ENCODE results near the gene NTRK3. TPM values are rescaled to one million over a fixed set of nuclear protein-coding genes. Genes with fewer than 3 reads are reported as not detected.

The NTRK3 gene
- total RNA-seq, 4 donors from 2014 or later = 0.09 to 2.7 (median 0.62) TPM

DNA sequence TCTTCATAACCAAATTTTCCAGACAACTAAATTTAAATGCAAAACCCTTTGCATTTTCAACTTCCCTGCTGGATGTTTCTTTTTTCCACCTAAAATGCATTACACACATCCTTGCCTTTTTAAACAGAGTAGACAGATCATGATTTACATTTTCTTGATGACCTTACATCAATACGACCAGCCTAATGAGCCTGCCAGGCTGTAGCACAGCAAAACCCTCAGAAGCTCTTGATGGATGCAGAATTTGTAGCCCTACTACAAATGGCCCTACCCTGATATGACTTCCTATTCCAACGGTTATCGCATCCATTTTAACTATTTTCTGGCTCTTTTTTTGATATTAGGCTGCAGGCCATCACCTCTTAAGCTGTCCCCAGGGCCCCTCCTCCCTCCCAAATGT is 66.3 kb downstream of the NTRK3 start:
- intact Hi-C loops (cut with DNase I) = no loop called here
- H3K36me3 ChIP-seq = no peaks in the 10 kb centered on the region

GRCh38 chr15:88188300-88188699 is 68.2 kb downstream of the NTRK3 start:
- H3K4me3 ChIP-seq = no peak overlapping the region
- WGBS, 2 donors = 75 to 78% methylated on average over 2 of the region's 2 CpGs
- H3K9me3 ChIP-seq = no peaks in the 10 kb centered on the region
- H3K27ac ChIP-seq = no peak overlapping the region
- H3K36me3 ChIP-seq = no peaks in the 10 kb centered on the region
- intact Hi-C loops (cut with DNase I) = no loop called here
- no peaks in the 10 kb centered on the region for H3K4me1 ChIP-seq
- DNase-seq = no peak
- TF ChIP-seq POLR2A (IDR thresholded peaks at IDR 0.05) = no peak
- TF ChIP-seq, protein P1, sequence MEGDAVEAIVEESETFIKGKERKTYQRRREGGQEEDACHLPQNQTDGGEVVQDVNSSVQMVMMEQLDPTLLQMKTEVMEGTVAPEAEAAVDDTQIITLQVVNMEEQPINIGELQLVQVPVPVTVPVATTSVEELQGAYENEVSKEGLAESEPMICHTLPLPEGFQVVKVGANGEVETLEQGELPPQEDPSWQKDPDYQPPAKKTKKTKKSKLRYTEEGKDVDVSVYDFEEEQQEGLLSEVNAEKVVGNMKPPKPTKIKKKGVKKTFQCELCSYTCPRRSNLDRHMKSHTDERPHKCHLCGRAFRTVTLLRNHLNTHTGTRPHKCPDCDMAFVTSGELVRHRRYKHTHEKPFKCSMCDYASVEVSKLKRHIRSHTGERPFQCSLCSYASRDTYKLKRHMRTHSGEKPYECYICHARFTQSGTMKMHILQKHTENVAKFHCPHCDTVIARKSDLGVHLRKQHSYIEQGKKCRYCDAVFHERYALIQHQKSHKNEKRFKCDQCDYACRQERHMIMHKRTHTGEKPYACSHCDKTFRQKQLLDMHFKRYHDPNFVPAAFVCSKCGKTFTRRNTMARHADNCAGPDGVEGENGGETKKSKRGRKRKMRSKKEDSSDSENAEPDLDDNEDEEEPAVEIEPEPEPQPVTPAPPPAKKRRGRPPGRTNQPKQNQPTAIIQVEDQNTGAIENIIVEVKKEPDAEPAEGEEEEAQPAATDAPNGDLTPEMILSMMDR (IDR thresholded peaks at IDR 0.05) = no peak
- peaks cover 0 to 8% (median 0%) of the 10 kb centered on the region in 4 donors for H3K27me3 ChIP-seq

More for the DNA sequence above, 66.3 kb downstream of the NTRK3 start:
- TF ChIP-seq POLR2A (IDR thresholded peaks at IDR 0.05) = no peak
- TF ChIP-seq, protein P1 (IDR thresholded peaks at IDR 0.05) = no peak
- H3K4me3 ChIP-seq = no peak overlapping the region
- H3K27me3 ChIP-seq = peaks cover 0 to 3% (median 0%) of the 10 kb centered on the region in 4 donors
- 70 to 76% methylated on average over 3 of the region's 3 CpGs for WGBS, 2 donors
- DNase-seq = no peak
- H3K4me1 ChIP-seq = no peaks in the 10 kb centered on the region
- no peaks in the 10 kb centered on the region for H3K9me3 ChIP-seq
- no peak overlapping the region for H3K27ac ChIP-seq

DNA sequence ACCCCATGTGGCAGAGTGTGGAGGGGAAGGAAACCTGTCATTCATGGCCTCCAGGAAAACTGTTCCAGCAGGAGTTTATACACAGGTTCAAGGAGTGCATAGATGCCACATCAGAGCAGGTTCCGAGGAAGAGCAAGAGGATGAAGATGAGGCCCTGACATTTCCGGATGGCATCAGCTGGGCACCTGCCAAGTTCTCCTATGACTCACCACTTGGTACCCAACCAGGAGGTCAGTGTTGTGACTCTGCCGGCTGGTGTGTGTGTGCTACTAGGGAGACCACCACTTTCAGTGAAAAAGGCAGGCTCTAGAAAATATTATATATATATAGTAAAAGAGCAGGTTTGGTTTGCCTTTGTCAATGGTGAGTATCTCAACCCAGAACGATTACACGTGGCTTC is 69.3 kb downstream of the NTRK3 start:
- intact Hi-C loops (cut with DNase I) = no loop called here
- DNase-seq = no peak
- H3K27me3 ChIP-seq = peaks cover 0 to 8% (median 0%) of the 10 kb centered on the region in 4 donors
- 47 to 63% methylated on average over 5 of the region's 5 CpGs for WGBS, 2 donors
- H3K4me1 ChIP-seq = no peaks in the 10 kb centered on the region
- H3K36me3 ChIP-seq = no peaks in the 10 kb centered on the region
- H3K27ac ChIP-seq = no peak overlapping the region
- TF ChIP-seq POLR2A (IDR thresholded peaks at IDR 0.05) = no peak
- TF ChIP-seq, protein P1 (IDR thresholded peaks at IDR 0.05) = no peak
- no peaks in the 10 kb centered on the region for H3K9me3 ChIP-seq
- no peak overlapping the region for H3K4me3 ChIP-seq

DNA sequence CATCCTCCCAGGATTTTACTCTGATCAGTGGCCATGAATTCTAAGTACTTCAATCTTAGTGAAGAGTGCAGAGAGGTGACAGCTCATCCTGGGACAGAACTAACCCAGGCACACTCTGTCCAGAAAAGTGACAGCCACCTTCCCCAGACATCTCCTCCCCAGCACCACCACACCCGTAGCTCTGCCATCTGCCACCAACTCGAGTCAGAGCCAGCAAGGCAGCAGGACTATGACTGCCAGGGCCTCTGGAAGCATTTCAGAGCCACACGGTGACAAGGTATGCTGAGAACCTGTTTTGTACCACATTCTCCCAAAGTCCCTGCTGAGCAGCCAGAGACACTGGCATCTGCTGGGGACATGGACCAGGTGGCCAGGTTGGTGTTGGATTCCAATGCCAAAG is 71.0 kb downstream of the NTRK3 start:
- DNase-seq = no peak
- no peaks in the 10 kb centered on the region for H3K9me3 ChIP-seq
- H3K4me3 ChIP-seq = no peak overlapping the region
- H3K4me1 ChIP-seq = no peaks in the 10 kb centered on the region
- H3K27ac ChIP-seq = no peak overlapping the region
- H3K36me3 ChIP-seq = no peaks in the 10 kb centered on the region
- intact Hi-C loops (cut with DNase I) = no loop called here
- WGBS, 2 donors = 71% methylated on average over 3 of the region's 3 CpGs; no CpG with 5 or more reads in 1 of the 2 donors
- peaks cover 0 to 8% (median 0%) of the 10 kb centered on the region in 4 donors for H3K27me3 ChIP-seq
- no peak for TF ChIP-seq POLR2A (IDR thresholded peaks at IDR 0.05)
- TF ChIP-seq, protein P1 (IDR thresholded peaks at IDR 0.05) = no peak

DNA sequence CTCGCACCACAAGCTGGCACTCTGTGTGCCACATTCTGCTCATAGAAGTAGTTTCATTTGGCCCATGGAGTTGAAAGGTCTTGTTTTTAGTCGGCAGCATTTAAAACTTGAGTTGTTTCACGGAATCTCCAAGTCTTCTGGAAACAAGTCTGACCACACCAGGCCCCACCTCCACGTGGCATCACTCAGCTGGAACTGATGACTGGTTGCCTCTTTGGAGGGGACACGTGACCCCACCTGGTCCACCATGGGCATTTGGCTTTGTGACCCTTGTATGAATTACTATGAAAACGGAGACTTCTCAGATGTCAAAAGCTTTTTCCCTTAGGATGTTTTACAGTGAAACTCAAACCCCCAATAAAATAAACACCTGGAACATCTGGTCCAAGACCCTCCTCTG is 74.9 kb downstream of the NTRK3 start:
- H3K27me3 ChIP-seq = peaks cover 0 to 8% (median 0%) of the 10 kb centered on the region in 4 donors
- no peaks in the 10 kb centered on the region for H3K4me1 ChIP-seq
- no peaks in the 10 kb centered on the region for H3K9me3 ChIP-seq
- H3K27ac ChIP-seq = no peak overlapping the region
- H3K4me3 ChIP-seq = no peak overlapping the region
- TF ChIP-seq POLR2A (IDR thresholded peaks at IDR 0.05) = no peak
- TF ChIP-seq, protein P1 (IDR thresholded peaks at IDR 0.05) = no peak
- intact Hi-C loops (cut with DNase I) = no loop called here
- DNase-seq = no peak
- 63 to 100% methylated on average over 2 to 5 of the region's 6 CpGs for WGBS, 2 donors
- no peaks in the 10 kb centered on the region for H3K36me3 ChIP-seq
